ENCODE results near the gene BABAM2. TPM values are rescaled to one million over a fixed set of nuclear protein-coding genes. Genes with fewer than 3 reads are reported as not detected.

Gene BABAM2
- total RNA-seq, 2 experiments from 2014 or later = 19.7 to 33.2 TPM

GRCh38 chr2:28387082-28387960 is 496.8 kb downstream of the BABAM2 start:
- intact Hi-C loops (cut with micrococcal nuclease; ENCODE audit: unreplicated experiment) = no loop called here
- Histone ChIP-seq H2AFZ (ENCODE audit: low read length) (no peak overlapping the region), H3K9me2 (ENCODE audit: insufficient read depth, low read length) (no peaks in the 10 kb centered on the region), H3K4me2 (ENCODE audit: low read length) (no peak overlapping the region), H3K79me2 (ENCODE audit: insufficient read depth, low read depth, low read length) (no peaks in the 10 kb centered on the region), H3K4me1 (ENCODE audit: insufficient read depth, low read length, poor library complexity, severe bottlenecking) (peaks cover 13% of the 10 kb centered on the region), H3K27ac (ENCODE audit: low read depth, low read length, poor library complexity, severe bottlenecking) (no peak overlapping the region), H4K20me1 (ENCODE audit: insufficient read depth, low read length) (no peaks in the 10 kb centered on the region), H3K9me3 (ENCODE audit: low read length) (no peaks in the 10 kb centered on the region), H3K36me3 (ENCODE audit: insufficient read depth, low read length) (no peaks in the 10 kb centered on the region), H3K4me3 (ENCODE audit: low read depth, low read length, poor library complexity, severe bottlenecking) (no peak overlapping the region)
- TF ChIP-seq EZH2phosphoT487 (IDR thresholded peaks at IDR 0.05; ENCODE audit: borderline replicate concordance, low read depth, low read length) (no peak), CTCF (conservative IDR thresholded peaks at IDR 0.05; ENCODE audit: low read length) (no peak)
- CTCF ChIA-PET (ENCODE audit: unreplicated experiment) = no interaction called here
- no peak for DNase-seq (ENCODE audit: low spot score)
- no TSS peak for BruUV-seq (replicated peaks)
- POLR2A ChIA-PET = no interaction called here

Small RNA genes lying within 50 kb of the gene (microRNA-seq; reads per million reads assigned to microRNA genes)
- gene MIR4263 (ENCODE audit: borderline replicate concordance) = not detected

Small RNA genes lying within 50 kb of the gene (small RNA-seq; reads per million reads assigned to genes)
- not detected for gene MIR4263
- not detected for gene RF02271

Other genes with a start within 250 kb of the BABAM2 start
- 32.3 and 33.6 TPM in 2 replicates for gene SUPT7L, start 227.1 kb upstream of the BABAM2 start, total RNA-seq (2014; rRNA removed; shearing (Covaris generic))
- gene SUPT7L, start 227.1 kb upstream of the BABAM2 start, total RNA-seq (2022) = 33.0 and 35.8 TPM in 2 replicates
- 26.2 and 36.7 TPM in 2 replicates for gene SLC4A1AP, start 226.8 kb upstream of the BABAM2 start, total RNA-seq (2014; rRNA removed; shearing (Covaris generic))
- gene SLC4A1AP, start 226.8 kb upstream of the BABAM2 start, total RNA-seq (2022) = 26.7 and 27.9 TPM in 2 replicates
- gene MRPL33, start 119.0 kb upstream of the BABAM2 start, total RNA-seq (2014; rRNA removed; shearing (Covaris generic)) = 51.2 and 51.5 TPM in 2 replicates
- 40.4 and 43.8 TPM in 2 replicates for gene MRPL33, start 119.0 kb upstream of the BABAM2 start, total RNA-seq (2022)
- gene RBKS, start 342 bp upstream of the BABAM2 start, total RNA-seq (2014; rRNA removed; shearing (Covaris generic)) = 0.88 and 1.1 TPM in 2 replicates
- 1.0 and 1.1 TPM in 2 replicates for gene RBKS, start 342 bp upstream of the BABAM2 start, total RNA-seq (2022)